Stimulated activated CD4-positive, alpha-beta T cell treated with anti-CD3 and anti-CD28 coated beads, Interleukin-2, amount 100 ng/mL, for 4 hours (primary cell): ENCODE data around the gene CCDC60.

Source experiments
- DNase-seq: peaks from one replicate; pipeline ENCODE4 v3.0.0-alpha.2; 2020; ENCODE audit warnings: low read depth

The CCDC60 gene

DNA sequence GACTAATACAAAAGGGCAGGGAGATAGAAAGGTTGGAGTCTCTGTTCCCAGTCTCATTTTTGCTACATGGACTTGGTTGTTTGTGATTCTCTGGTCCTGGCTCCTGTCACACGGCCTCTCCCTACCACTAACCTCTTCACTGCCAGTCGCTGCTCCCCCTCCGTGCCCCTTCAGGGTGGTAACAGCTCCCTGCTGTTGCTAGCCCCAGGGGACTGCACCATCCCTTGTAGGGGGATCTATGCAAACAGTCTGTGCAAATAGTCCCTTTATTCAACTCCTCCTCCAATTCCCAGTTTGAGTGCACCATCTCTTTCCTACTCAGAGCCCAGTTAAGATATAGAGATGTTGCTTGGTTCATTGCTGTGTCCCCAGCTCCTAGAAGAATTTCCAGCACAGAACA, 51.1 kb downstream of the CCDC60 start:
- no peak for DNase-seq

- DNase-seq, result no peak
Observed at GRCh38 chr12:119389687-119390086, 55.2 kb downstream of the CCDC60 start.

DNA sequence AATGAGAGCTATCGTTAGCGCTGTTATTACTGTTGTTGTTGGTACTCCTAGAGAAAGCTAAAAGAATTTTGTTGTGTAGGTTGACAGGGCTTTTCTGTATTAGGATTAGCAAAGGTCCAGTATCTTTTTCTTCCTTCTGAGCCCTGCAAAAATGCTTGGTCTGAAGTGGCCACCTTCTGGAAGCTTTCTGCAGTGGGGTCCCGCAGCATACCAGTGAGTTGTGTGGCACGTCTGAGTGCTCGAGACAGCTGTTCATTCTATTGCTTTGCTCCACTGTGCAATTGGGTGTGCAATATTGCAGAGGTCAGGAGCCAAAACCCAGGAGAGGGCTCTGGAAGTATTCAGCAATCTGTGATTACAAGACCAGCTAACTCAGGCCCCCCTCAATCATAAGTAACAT, 57.1 kb downstream of the CCDC60 start:
- no peak for DNase-seq

DNA sequence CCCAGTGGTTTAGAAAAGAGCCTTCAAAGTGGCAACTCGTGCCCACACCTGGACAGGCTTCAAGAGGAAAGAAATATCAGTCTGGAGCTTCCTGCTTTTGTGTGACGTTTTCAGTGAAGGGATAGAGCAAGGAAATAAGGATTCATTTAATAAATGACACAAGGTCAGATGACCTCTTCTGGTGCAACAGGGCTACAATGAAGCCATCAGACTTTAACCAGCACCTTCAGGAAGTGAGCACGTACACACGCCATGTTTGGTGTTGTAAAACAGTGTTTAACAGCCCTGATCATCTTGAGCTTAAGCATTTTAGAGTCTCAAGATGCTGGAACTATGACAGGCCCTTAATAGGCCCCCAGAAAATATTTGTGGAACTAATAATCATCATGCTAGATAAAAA, 59.1 kb downstream of the CCDC60 start:
- DNase-seq, result no peak

GRCh38 chr12:119397540-119397939, 63.0 kb downstream of the CCDC60 start:
- no peak for DNase-seq

DNA sequence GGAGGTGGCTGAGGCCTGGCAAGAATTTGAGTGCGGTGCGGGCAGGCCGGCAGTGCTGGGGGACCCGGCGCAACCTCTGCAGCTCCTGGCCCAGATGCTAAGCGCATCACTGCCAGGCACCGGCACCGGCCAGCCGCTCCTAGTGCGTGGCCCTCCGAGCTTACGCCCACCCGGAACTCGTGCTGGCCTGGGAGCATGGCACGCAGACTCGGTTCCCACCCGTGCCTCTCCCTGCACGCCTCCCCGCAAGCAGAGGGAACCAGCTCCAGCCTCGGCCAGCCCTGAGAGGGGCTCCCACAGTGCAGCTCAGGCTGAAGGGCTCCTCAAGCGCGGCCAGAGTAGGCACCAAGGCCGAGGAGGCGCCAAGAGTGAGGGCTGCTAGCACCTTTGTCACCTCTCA, 63.7 kb downstream of the CCDC60 start:
- no peak for DNase-seq

DNA sequence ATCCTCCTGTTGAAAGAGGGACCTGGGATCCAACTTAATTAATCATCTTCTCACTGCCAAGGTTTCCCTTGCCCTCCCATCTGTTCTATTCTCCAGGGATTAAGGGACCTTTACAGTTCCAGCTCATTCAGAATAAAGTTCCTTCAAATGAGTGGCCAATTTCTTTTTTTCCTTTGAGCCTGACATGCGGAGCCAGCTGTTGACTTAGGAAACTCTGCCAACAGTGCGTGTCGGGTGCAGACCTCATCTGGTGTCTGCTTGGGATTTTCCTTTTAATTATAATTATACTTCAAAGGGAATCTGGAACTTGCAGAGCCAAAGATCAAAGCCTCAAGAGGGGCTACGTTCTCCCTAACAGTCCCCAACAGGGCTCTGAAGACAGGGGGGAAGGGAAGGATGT, 64.8 kb downstream of the CCDC60 start:
- DNase-seq, result no peak

- DNase-seq, result no peak
Observed at GRCh38 chr12:119406308-119406707, 71.8 kb downstream of the CCDC60 start.

GRCh38 chr12:119406811-119407210, 72.3 kb downstream of the CCDC60 start:
- DNase-seq, result no peak

DNA sequence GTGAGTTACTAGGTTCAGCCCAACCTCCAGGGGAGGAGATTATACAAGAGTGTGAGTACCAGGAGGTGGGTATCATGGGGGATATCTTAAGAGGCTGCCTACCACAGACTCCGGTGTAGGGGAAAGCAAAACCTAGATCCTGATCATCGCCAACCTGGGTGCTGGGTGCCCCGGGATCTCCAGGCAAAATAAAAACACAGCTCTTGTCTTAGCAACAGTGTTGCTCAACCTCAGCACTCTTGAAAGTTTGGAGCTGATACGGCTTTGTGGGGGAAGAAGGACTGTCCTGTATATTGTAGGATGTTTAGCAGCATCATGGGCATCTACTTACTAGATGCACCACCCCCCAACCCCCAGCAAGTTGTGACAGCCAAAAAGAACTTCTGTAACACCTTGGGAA, 74.5 kb downstream of the CCDC60 start:
- DNase-seq, result no peak

GRCh38 chr12:119410396-119410795, 75.9 kb downstream of the CCDC60 start:
- no peak for DNase-seq

DNA sequence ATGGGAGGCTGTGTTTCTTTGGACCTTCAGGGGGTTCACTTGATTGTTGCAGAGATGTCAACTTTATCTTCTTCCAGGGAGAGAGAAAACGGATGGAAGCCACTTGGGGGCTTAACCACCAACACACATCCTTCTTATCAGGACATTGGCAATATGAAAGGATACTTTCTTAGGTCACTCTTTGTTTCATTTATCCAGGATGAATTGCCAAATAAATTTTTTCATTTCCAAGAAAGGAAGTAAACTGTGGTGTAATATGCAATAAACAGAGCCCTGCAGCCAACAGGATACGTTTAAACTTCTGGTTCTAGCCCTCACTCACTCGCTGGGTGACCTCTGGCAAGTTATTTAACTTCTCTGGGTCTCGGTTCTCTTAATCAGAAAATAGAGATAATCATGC, 77.8 kb downstream of the CCDC60 start:
- no peak for DNase-seq

GRCh38 chr12:119412811-119413794, 78.6 kb downstream of the CCDC60 start:
- DNase-seq, result no peak

- DNase-seq, result no peak
Observed at GRCh38 chr12:119415714-119416113, 81.2 kb downstream of the CCDC60 start.

- DNase-seq, result no peak
Observed at GRCh38 chr12:119417440-119417839, 82.9 kb downstream of the CCDC60 start.

DNA sequence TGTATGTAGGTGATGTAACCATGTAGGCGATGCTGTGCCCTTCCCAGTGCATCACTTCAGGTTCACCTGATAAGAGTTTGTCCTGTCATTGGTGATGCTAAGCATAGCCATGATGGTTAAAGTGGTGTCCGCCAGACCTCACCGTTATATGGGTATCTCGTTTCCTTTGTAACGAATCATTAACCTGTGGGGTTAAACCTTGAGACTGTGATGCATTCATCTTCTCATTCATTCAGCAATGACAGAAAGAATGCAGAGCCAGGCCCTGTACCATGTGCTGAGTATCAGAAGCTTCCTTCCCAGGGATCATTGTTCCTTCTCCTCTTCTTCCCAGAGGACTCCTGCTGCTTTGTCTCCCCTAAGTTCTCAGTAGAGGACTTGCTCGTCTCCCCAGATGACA, 84.9 kb downstream of the CCDC60 start:
- DNase-seq, result no peak

DNA sequence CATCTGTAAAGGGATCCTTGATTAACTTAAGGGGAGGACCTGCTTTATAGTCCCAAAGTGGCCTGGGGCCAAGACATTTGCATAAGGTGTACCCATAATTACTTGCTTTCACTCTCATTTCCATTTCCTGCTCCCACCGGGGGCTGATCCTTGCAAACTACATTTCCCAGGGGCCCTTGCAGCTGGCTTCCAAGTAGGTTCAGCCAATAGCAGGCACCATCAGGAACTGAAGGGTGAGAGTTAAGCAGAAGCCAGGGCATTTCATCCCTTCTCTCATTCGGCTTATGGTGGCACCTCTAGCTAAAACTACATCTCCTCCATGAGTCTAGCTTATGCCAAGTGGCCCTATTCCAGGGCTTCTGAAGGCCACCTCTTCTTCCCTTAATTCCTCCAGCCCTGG, 88.8 kb downstream of the CCDC60 start:
- no peak for DNase-seq

DNA sequence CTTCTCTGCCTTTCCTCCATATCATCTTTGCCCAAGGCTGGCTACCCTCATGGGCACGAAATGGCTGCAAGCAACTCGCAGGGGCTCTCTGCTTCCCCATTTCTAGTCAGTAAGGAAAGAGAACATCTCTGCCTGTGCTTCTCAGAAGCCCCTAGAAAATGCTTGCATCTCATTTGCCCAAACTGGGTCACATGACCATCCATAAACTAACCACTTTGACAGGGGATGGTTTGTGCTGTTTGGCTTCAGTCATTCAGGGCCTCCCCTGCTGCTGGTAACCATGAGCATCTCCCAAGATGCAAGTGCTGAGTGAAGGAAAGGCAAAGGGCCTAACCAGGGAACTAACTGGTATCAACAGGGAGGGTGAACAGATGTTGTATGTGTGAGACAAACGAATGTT, 91.1 kb downstream of the CCDC60 start:
- no peak for DNase-seq

DNA sequence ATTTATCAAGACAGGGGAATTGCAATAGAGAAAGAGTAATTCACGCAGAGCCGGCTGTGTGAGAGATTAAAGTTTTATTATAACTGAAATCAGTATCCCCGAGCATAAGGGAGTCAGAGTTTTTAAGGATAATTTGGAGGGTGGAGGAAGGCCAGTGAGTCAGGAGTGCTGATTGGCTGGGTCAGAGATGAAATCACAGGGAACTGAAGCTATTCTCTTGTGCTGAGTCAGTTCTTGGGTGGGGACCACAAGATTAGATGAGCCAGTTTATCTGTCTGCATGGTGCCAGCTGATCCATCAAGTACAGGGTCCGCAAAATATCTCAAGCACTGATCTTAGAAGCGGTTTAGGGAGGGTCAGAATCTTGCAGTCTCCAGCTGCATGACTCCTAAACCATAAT, 96.6 kb downstream of the CCDC60 start:
- DNase-seq, result no peak

DNA sequence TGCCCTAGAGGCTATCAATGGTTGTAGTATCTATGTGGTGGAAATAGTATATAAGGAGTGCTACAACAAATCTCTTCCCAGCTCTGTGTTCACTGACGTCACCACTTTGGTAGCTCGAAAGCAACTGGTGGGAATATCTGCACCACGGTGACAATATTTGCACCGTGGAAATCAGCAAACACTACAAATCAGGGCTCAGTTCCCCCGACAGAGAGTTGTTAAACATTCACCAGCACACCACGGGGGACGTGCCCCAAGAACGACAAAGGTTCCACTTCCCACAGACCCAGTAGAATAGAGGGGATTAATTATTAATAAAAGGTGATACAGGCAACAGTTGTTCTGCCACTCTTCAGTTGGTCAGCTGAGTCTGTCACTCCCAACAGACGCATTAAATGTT, 98.4 kb downstream of the CCDC60 start:
- no peak for DNase-seq

DNA sequence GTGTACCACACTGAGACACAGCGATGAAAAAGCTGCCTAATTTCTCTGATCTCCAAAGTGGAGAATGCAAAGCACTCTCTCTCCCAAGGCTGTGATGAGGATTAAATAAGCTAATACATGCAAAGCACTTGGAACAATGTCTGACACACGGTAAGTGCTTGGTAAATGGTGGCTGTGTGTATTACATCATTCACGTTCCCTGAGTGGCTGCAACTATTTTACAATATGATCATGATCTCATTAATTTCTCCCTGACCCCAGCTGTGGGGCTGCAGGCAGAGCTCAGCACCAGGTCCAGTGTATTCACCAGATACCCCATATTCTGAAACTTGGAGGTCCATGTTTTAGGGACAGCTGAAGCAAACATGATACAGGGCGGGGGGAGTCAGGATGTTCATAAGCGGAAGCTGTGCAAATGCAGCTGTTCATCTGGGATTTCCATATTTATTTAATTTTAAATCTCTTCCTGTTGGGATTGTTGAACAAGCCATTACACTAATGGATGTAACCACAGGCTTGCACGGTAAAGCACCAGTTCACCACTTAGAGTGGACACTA, 106.4 kb downstream of the CCDC60 start:
- DNase-seq, result no peak

DNA sequence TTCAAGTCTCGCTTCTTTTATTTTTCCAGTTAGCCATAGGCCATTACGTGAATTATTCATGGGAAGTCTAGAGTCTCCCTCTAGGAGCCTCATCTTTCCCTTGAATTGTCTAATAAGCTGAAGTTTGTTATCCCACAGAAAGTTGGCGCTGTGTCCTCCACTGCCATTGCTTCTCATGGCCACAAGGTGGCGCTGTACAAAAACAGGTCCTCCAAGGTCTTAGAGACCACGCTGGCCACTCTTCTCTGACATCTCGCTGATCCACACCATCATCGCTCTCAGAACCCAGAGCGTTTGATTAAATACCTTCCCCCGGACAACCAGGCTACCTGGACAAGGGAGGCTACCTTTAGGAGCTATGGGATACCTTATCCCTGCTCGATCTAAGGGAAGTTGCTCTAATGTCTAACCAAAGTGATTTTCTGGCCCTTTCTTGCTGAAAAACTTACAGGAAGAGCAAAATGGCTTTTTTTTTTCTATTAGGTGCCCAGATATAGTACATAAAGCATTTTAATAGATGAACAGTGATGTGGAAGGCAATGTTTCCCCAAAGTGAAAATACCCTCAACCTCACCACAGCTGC, 110.0 kb downstream of the CCDC60 start:
- DNase-seq, result no peak

- no peak for DNase-seq
Observed at GRCh38 chr12:119446459-119446858, 111.9 kb downstream of the CCDC60 start.
